PC-9 (cell line): ENCODE data around the gene OR6J1. TPM values are rescaled to one million over a fixed set of nuclear protein-coding genes. Genes with fewer than 3 reads are reported as not detected.
"Not testable (repeated sequence)": the region's sequence is repeated elsewhere in the genome, so short reads cannot be mapped to it uniquely, and the experiment has no call there.

ENCODE experiments used
- BruUV-seq: library from RNA; stranded (reverse); fragments of 400-500 nt; replicated peaks from 2 replicates; lab custom pipeline; 2021; lab: Mats Ljungman, UMichigan
- CTCF ChIA-PET: fragments of 300-600 bp; sonication (Branson Sonifier 250); formaldehyde crosslinking; loops from one replicate; lab custom pipeline; 2022; ENCODE audit warnings: antibody characterized with exemption; lab: Charles Lee
- POLR2A ChIA-PET: fragments of 300-600 bp; sonication (Branson Sonifier 250); formaldehyde crosslinking; loops from one replicate; lab custom pipeline; 2022; ENCODE audit warnings: antibody characterized with exemption; ENCODE audit not compliant: unreplicated experiment; lab: Charles Lee
- DNase-seq, 2 experiments: peaks; one replicate each; pipeline versions ENCODE4 v3.0.0 to v3.0.0-alpha.2; 2015 to 2022; ENCODE audit warnings: mixed read lengths in 1 of 2
- H2AFZ ChIP-seq: fragments of 200-600 bp; sonication (generic); 2 replicates; pipeline ENCODE4 v1.8.1; 2017; ENCODE audit warnings: antibody characterized with exemption
- H3F3A ChIP-seq: fragments of 200-600 bp; sonication (generic); 2 replicates; pipeline ENCODE4 v1.8.1; 2017; ENCODE audit warnings: antibody characterized with exemption, mild to moderate bottlenecking, low read depth; ENCODE audit not compliant: insufficient read depth
- H3K27ac ChIP-seq: fragments of 200-600 bp; sonication (generic); 2 replicates; pipeline ENCODE4 v1.6.1; 2016; ENCODE audit warnings: mixed run types
- H3K27me3 ChIP-seq: fragments of 200-600 bp; sonication (generic); 2 replicates; pipeline ENCODE4 v1.6.1; 2016; ENCODE audit warnings: low read depth, mixed run types; ENCODE audit not compliant: insufficient read depth
- H3K36me3 ChIP-seq: fragments of 200-600 bp; sonication (generic); 2 replicates; pipeline ENCODE4 v1.6.1; 2016; ENCODE audit warnings: low read depth, mixed run types
- H3K4me1 ChIP-seq: fragments of 200-600 bp; sonication (generic); replicated peaks from 2 replicates; pipeline ENCODE4 v1.6.1; 2016; ENCODE audit warnings: mixed run types; ENCODE audit not compliant: insufficient read depth
- H3K4me2 ChIP-seq: fragments of 200-600 bp; sonication (generic); 2 replicates; pipeline ENCODE4 v1.6.1; 2017; ENCODE audit warnings: mixed run types
- H3K4me3 ChIP-seq: fragments of 200-600 bp; sonication (generic); 2 replicates; pipeline ENCODE4 v1.6.1; 2016; ENCODE audit warnings: mixed run types
- H3K79me2 ChIP-seq: fragments of 200-600 bp; sonication (generic); 2 replicates; pipeline ENCODE4 v1.6.1; 2017; ENCODE audit warnings: low read depth, mixed run types
- H3K9me2 ChIP-seq: fragments of 200-600 bp; sonication (generic); 2 replicates; pipeline ENCODE4 v1.8.1; 2017; ENCODE audit warnings: mild to moderate bottlenecking; ENCODE audit not compliant: insufficient read depth
- H3K9me3 ChIP-seq: fragments of 200-600 bp; sonication (generic); 2 replicates; pipeline ENCODE4 v1.8.1; 2016; ENCODE audit warnings: low read depth; ENCODE audit not compliant: insufficient read depth
- H4K20me1 ChIP-seq: fragments of 200-600 bp; sonication (generic); 2 replicates; pipeline ENCODE4 v1.8.1; 2017; ENCODE audit not compliant: insufficient read depth
- CTCF ChIP-seq: fragments of 200-600 bp; sonication (generic); conservative IDR thresholded peaks from 2 replicates; pipeline ENCODE4 v1.6.1; 2017; ENCODE audit warnings: mixed run types, antibody characterized with exemption, mild to moderate bottlenecking, moderate library complexity
- EZH2 ChIP-seq: fragments of 200-600 bp; sonication (generic); IDR thresholded peaks from 2 replicates; pipeline ENCODE4 v1.8.0; 2017; ENCODE audit warnings: antibody characterized with exemption, low read depth
- intact Hi-C: fragments of 100-400 bp; cut with micrococcal nuclease; formaldehyde crosslinking; loops from one replicate; pipeline ENCODE4 v1.10.0; 2022; ENCODE audit not compliant: unreplicated experiment
- total RNA-seq: library from RNA; stranded (reverse); gene quantifications from 2 replicates; pipeline ENCODE4 v1.2.3, GENCODE V29; 2021

OR6J1 gene
- total RNA-seq, 1 experiment from 2014 or later = 0.11 TPM

- CTCF ChIA-PET = no interaction called here
- Histone ChIP-seq H3F3A (no peaks in the 10 kb centered on the region), H3K36me3 (no peaks in the 10 kb centered on the region), H3K9me3 (no peaks in the 10 kb centered on the region), H3K4me3 (no peak overlapping the region), H3K4me2 (no peak overlapping the region; the same call in 1 of the 2 replicates), H3K27ac (no peak overlapping the region), H3K9me2 (no peaks in the 10 kb centered on the region), H3K79me2 (no peaks in the 10 kb centered on the region), H4K20me1 (no peaks in the 10 kb centered on the region), H2AFZ (no peak overlapping the region), H3K27me3 (no peaks in the 10 kb centered on the region), H3K4me1 (no peaks in the 10 kb centered on the region)
- intact Hi-C loops = no loop called here
- POLR2A ChIA-PET = no interaction called here
- BruUV-seq = no TSS peak
- DNase-seq = no peak
- TF ChIP-seq EZH2 (no peak), CTCF (no peak)
These were observed 34.1 kb upstream of the OR6J1 start for GRCh38 chr14:22678221-22678620.

GRCh38 chr14:22677551-22677950, 33.4 kb upstream of the OR6J1 start:
- DNase-seq, H3K9me2 ChIP-seq, H3K27me3 ChIP-seq, H3K9me3 ChIP-seq, H3K4me1 ChIP-seq, H3K4me3 ChIP-seq, H3K79me2 ChIP-seq, H4K20me1 ChIP-seq, H3K36me3 ChIP-seq, BruUV-seq, H3K27ac ChIP-seq, intact Hi-C loops, CTCF ChIA-PET, H3F3A ChIP-seq, H2AFZ ChIP-seq: not testable (repeated sequence)
- POLR2A ChIA-PET = interaction anchor here (0.6 kb wide), 1 partner anchor 243 kb away, joined by 4 read pairs; no protein-coding TSS in a partner anchor
- H3K4me2 ChIP-seq = peak overlapping the region; percentile 19; the same call in 1 of the 2 replicates

- no peak overlapping the region for H3K4me2 ChIP-seq
- H3K27me3 ChIP-seq = no peaks in the 10 kb centered on the region
- no TSS peak for BruUV-seq
- ChIA-PET CTCF (no interaction called here), POLR2A (no interaction called here)
- TF ChIP-seq EZH2 (no peak), CTCF (no peak)
- no peak for DNase-seq
- H3K36me3 ChIP-seq = no peaks in the 10 kb centered on the region
- no peaks in the 10 kb centered on the region for H3F3A ChIP-seq
- H4K20me1 ChIP-seq = no peaks in the 10 kb centered on the region
- no peak overlapping the region for H3K4me3 ChIP-seq
- no peak overlapping the region for H2AFZ ChIP-seq
- H3K27ac ChIP-seq = no peak overlapping the region
- intact Hi-C loops = no loop called here
- H3K9me2 ChIP-seq = no peaks in the 10 kb centered on the region
- H3K9me3 ChIP-seq = no peaks in the 10 kb centered on the region
- no peaks in the 10 kb centered on the region for H3K79me2 ChIP-seq
- no peaks in the 10 kb centered on the region; the same call in 1 of the 2 replicates for H3K4me1 ChIP-seq
These were observed 27.5 kb upstream of the OR6J1 start for GRCh38 chr14:22671622-22672021.

DNA sequence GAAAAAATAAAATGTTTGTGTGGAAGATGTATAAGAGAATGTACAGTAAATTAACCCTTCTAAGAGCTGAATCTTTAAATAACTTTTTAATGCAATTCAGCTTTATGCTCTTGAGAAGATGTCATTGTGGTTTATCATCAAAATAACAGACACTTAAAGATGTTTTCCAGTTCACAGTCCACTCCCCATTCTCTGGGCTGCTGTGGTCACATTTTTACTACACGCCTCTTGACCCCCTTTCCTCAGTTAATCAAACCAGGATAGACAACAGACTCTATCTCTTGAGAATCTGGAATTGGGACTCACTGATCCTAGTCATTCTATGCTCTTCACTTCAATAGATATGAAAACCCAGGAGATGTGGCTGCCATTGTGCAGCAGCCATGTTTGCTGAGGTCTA, 24.7 kb upstream of the OR6J1 start:
- intact Hi-C loops = no loop called here
- no peak for DNase-seq
- CTCF ChIA-PET = no interaction called here
- POLR2A ChIA-PET = no interaction called here
- H3K9me3 ChIP-seq = no peaks in the 10 kb centered on the region
- H3K9me2 ChIP-seq = no peaks in the 10 kb centered on the region
- no TSS peak for BruUV-seq
- H3K4me3 ChIP-seq = no peak overlapping the region
- no peak overlapping the region for H2AFZ ChIP-seq
- no peaks in the 10 kb centered on the region for H3K36me3 ChIP-seq
- H4K20me1 ChIP-seq = no peaks in the 10 kb centered on the region
- no peaks in the 10 kb centered on the region for H3F3A ChIP-seq
- H3K27ac ChIP-seq = no peak overlapping the region
- H3K79me2 ChIP-seq = no peaks in the 10 kb centered on the region
- no peaks in the 10 kb centered on the region for H3K27me3 ChIP-seq
- H3K4me1 ChIP-seq = no peaks in the 10 kb centered on the region; the same call in none of the 2 replicates
- H3K4me2 ChIP-seq = no peak overlapping the region
- TF ChIP-seq CTCF = no peak
- TF ChIP-seq EZH2 = no peak
